ENCODE measurements around the gene TRAF1.

The TRAF1 gene

DNA sequence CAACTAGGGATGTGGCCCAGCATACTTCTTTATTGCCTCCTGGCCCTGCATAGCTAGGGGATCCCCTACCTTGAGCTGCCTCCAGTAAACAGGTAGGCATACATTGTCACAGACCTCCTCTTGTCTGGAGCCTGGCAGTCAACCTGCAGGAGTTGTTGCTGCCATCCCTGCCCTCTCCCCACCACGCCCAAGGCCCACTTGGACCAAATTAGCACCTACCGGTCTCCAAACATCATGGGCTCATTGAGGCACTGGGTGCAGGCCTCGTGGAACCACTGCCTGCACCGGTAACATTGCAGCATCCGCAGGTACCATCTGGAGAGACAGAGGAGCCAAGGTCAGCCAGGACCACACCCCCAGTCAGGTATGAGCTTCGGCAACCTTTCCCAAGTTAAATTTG, 59.9 kb downstream of the TRAF1 start:
- DNase-seq: no peak

DNA sequence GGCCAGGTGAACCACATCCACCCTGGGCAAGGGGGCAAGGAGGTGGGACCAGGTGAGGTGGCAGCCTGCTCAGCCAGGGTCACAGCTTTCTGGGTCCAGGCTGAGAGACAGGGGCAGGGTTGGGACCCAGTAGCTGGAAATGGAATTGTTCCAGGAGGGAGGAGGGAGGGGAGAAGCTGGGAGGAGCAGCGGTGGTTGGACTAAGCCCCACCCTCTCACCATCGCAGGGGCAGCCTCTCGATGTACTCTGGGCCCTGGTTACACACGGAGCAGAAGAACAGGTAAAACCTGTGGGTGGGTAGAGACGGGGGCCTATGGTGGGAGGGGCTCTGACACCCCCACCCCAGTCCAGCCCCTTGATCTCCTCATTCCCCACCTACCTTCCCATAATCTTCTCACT, 60.8 kb downstream of the TRAF1 start:
- no peak for DNase-seq

DNA sequence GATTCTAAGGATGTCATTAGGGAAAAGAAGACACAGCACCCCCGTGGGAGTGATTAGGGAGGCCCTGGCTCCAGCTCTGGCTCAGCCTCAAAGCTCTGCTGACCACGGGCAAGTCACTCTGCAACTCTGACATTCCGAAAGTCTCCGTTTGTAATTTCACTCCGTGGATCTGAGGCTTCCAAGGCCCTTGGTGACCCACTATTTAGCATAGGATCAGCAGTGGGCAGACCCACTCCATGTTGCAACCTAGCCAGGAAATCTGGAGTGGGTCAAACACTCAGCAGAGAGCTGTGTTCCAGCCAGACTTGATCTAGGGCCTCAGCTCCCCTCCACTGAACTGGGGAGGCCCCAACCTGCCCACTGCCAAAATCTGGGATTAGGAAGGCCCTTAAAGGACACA, 61.4 kb downstream of the TRAF1 start:
- no peak for DNase-seq

DNA sequence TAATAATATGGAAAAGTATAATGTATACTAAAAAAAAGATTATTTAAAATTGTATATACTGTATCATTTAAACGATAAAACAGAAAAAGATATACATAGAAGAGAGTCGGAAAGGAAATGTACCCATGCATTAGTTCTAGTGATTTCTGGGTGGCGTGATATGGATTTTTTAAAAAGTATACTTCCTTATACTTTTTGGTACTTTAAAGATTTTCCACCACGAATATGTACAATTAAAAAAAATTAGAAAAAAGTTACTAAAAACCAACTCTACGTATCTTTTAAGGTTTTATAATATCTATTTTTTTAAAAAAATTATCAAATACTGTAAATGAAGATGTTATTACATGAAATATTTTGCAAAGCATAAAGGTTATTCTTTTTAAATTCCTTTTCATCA, 61.9 kb downstream of the TRAF1 start:
- no peak for DNase-seq

DNA sequence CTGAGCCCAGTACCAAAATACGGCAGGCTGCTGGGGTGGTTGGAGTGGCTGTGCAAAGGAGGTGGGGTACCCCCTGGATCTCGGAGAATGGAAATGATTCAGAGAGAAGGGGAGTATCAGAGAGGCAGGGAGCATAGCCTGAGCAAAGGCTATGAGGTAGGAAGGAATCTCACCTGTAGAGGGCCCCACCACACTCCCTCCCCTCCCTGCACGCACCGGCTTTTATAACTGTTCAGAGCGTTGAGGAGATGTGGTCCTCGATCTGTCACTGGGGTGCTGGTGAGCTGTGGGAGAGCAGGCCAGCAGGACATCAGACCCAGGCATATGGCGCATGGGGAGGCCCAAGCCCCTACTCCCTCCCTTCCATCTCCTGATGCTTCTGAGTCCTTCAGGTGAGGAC, 62.8 kb downstream of the TRAF1 start:
- DNase-seq: no peak

DNA sequence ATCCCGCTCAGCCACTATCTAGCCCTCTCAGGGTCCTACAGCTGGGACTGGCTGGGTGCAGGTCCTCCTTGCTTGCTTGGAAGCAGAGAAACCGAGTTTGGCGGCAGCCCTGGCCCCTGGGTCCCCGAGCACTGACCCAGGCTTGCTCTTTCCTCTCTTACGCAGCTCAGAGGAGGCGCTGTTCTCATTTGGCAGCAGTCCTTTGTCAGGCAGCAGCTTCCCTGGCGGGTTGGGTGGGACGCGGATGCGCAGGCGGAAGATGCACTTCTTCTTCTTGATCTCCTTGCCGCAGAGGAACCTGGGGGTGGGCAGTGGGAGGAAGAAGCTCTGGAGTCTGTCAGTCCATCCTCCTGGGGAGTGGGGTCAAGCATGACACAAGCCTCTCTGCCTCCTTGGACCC, 64.1 kb downstream of the TRAF1 start:
- DNase-seq: no peak

DNA sequence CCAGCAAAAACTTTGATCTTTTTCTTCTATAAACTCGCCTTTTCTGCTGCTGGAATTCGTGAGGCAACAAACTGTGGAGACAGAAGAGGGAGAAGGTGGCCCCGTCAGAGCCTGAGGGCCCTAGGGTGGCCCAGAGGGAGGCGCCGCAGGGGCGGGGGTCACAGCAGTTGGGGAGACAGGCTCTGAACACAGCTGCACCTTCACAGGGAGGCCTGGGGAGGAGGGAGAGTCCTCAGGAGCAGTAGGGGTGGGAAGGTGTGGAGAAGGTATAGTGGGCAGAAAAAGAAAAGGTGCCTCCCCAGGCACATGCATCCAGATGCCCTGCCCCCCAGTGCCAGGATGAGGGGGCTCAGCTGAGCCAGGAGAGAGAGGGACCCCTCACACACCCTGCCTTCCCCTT, 64.7 kb downstream of the TRAF1 start:
- DNase-seq: no peak

DNA sequence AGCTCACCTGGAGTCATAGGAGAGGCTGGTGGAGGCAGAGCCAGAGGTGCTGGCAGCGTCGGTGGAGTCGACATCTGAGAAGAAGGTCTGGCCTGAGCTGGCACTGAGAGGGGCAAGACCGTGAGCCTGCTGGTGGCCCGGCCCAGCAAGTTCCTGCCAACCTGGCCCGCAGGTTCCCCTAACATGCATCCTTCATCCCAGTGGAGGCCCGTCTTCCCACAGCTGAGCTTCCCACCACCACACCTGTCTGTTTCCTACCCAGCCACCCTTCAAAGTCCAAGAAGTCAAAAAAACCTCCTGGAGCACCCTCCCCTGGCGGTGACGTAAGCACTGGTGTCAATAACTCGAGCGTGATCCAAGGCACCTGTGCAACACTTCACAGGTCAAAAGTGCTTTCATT, 66.5 kb downstream of the TRAF1 start:
- no peak for DNase-seq

DNA sequence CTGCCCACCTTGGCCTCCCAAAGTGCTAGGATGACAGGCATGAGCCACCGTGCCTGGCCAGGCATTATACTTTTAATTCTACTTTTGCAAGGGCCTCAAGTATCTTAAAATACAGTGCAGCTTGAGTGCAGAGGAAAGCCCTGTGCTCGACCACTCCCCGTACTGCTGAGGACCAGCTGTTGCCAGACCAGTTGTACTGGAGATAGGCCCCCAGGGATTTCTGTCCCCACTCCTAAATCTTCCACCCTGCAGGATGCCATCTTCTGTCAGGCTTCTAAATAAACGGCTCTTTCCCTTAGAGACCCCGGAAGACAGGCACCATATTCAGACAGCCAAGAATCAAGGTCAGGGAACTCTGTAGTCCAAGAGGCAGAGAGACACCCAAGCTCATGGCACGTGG, 67.2 kb downstream of the TRAF1 start:
- DNase-seq: no peak

DNA sequence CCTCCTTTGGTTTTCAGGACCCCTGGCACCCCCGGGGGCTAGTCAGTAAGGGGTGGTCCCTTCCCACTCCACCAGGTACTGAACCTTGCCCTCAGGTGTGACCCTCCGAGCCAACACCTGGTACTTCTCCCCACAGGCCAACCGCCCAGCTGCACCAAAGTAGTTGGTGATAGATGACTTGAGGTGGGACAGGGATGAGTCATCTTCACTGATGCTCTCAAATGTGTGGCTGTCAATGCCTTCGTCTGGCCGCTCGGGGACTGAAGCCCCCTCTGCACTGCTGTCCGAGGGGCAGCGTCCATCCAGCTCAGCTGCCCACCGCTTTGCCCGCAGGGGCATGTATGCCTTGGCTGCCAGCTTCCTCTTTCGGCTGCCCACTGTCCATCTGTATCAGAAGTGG, 68.7 kb downstream of the TRAF1 start:
- DNase-seq: no peak

DNA sequence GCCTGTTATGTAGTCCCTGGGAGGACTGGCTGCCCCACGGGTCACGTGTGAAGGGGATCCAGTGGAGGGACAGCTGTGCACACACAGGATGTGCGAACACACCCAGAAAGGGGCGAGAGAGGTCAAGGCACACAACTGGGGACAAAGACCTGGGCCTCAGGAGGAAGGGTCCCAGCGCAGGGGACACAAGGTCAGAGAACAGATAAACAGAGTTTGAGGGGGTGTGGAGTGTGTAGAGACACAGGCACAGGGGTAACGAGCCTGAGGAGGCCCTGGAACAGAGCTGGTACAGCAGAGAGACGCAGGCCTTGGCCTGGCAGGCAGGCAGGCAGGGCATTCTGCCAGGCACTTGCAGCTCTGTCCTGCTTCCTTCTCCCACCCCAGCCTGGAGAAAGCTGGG, 69.1 kb downstream of the TRAF1 start:
- no peak for DNase-seq

DNA sequence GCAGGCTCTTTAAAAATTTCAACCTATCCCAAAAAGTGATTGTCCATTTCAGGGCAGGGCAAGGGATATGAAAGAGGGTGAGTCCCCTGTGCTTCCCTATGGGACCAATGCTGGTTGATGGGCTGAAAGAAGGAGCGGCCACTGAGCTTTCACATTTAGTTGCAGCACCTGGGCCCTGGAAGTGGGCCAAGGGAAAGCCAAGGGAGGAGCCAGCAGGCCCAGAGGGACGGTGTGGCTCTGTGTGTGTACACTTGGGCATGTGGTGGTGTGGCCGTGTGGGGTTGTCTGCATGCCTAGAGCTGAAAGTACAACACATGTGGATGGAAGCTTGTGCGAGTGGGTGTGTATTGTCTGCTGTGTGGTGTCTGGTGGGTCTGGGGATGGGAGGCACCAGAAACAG, 69.9 kb downstream of the TRAF1 start:
- no peak for DNase-seq

DNA sequence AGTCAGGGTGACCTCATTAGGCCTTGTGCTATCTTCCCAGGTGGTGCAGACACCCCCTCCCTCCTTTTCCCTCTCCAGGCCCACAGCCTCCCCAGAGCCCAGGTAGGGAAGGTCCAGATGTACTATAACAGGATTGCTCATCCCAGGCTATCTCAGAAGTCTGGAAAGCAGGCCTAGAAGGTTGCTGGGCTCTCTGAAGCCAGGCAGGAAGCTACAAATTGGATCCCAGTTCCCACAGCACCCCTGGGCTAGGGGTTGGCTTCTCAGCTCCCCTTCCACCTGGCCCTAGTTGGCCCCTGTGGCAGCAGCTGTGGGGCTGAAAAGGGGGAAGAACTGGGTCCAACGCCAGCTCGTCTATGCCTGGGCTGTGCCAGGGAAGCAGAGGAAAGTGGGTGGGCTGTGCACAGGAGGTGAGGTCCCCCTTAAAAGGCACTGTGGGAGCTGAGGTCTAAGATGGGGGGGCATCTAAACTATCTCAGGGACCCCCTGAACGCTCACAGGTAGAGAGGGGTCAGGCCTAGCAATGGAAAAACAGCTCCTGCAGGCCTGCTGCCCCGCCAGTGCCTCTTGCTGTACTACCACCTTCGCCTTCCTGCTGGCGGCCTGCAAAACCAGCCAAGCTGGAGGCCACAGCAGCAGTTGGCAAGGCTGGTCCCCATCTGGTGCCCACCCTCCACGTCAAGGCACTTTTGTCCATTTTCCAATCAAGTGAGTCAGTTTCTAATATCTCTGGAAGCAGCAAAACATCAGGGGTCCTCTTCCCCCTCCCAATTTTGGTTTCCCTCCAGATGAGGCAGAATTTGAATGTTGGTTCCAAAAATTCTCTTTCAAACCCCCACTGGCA, 70.5 kb downstream of the TRAF1 start:
- DNase-seq: no peak

DNA sequence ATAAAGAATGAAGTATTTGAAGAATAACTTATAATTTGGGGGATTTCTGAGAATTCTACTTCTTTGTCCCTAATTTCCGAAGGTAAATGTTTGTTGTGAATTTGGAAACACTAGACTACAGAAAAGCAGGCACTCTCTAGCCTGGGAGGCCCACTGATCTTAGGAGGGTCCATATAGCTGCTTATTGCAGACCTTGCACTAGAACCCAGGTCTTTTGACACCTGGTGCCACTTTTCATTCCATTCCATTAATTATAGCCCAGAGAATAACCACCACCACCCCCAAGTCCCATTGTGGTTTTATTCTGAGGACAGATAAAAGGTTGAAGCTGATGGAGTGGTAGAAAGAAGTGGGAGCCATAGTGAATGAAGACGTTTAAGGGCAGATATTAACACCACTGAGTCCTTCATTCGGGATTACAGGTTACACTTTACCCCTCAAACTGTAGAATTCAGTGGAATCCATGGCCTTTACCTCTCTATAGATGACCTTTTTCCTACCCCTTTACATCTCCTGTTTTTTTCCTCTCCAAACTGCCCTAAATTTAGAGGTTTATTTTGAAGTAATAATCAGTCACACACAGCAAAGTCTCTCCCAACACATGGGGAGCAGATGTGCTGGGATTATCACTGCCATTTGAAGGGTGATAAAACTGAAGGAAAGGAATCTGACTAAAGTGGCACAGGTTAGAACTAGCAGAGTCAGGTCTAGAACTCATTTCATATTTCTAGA, 71.8 kb downstream of the TRAF1 start:
- no peak for DNase-seq

DNA sequence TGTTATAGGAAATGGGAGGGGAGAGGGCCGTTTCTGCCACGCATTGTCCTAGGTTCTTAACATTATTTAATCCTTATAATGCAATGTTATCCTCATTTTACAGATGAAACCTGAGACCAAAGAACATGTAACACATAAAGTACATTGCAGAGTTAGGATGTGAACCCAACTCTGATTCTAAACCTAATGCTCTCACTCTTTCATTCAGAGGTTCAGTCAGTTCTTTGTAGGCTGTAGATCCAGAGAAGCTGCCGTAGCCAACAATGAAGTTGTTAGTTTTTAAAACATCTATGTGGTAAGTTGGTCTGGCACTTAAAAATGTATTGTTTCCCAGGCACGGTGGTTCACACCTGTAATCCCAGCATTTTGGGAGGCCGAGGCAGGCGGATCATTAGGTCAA, 73.4 kb downstream of the TRAF1 start:
- no peak for DNase-seq

Data from left hindlimb (tissue), 1 donor.